Nephron (organoid): ENCODE data around the gene ZBTB2.
"Not testable (repeated sequence)": the region's sequence is repeated elsewhere in the genome, so short reads cannot be mapped to it uniquely, and the experiment has no call there.

Experiments
- H3K27ac Mint-ChIP-seq, 3 experiments: 2 replicates each; pipeline ENCODE4 v1.8.0; 2020; ENCODE audit warnings: mixed read lengths in 3 of 3, mild to moderate bottlenecking in 2 of 3, moderate library complexity in 1 of 3
- H3K27me3 Mint-ChIP-seq: 2 replicates; pipeline ENCODE4 v1.8.0; 2021; ENCODE audit warnings: low read depth, mild to moderate bottlenecking, moderate library complexity, mixed read lengths
- H3K36me3 Mint-ChIP-seq: 2 replicates; pipeline ENCODE4 v1.8.0; 2020; ENCODE audit warnings: low read depth, mixed read lengths
- H3K4me1 Mint-ChIP-seq: 2 replicates; pipeline ENCODE4 v1.8.0; 2020; ENCODE audit warnings: mixed read lengths
- H3K4me3 Mint-ChIP-seq, 3 experiments: 2 replicates each; pipeline ENCODE4 v1.8.0; 2020; ENCODE audit warnings: mild to moderate bottlenecking in 3 of 3, mixed read lengths in 3 of 3, moderate library complexity in 2 of 3
- H3K9me3 Mint-ChIP-seq: 2 replicates; pipeline ENCODE4 v1.8.0; 2020; ENCODE audit warnings: mixed read lengths
- CTCF ChIP-seq, 3 experiments: fragments of 200-600 bp; sonication (generic); IDR thresholded peaks; one replicate each; pipeline ENCODE4 v1.5.0; 2021; ENCODE audit warnings: antibody characterized with exemption in 3 of 3; ENCODE audit not compliant: unreplicated experiment in 3 of 3

ZBTB2 gene

GRCh38 chr6:151352410-151353396 is 38.7 kb downstream of the ZBTB2 start:
- H3K27me3 Mint-ChIP-seq, result no peaks in the 10 kb centered on the region
- TF ChIP-seq CTCF (IDR thresholded peaks at IDR 0.05; ENCODE audit: unreplicated experiment in 3 of 3), result no peak
- H3K4me1 Mint-ChIP-seq, result peaks cover 7% of the 10 kb centered on the region
- no peaks in the 10 kb centered on the region for H3K9me3 Mint-ChIP-seq
- H3K4me3 Mint-ChIP-seq, result no peak overlapping the region
- peaks cover 5% of the 10 kb centered on the region for H3K36me3 Mint-ChIP-seq
- H3K27ac Mint-ChIP-seq, result no peak overlapping the region

- Mint-ChIP-seq H3K4me3 (no peak overlapping the region), H3K27me3 (no peaks in the 10 kb centered on the region), H3K36me3 (peaks cover 6% of the 10 kb centered on the region), H3K9me3 (no peaks in the 10 kb centered on the region), H3K27ac (no peak overlapping the region), H3K4me1 (peaks cover 7% of the 10 kb centered on the region)
- TF ChIP-seq CTCF (IDR thresholded peaks at IDR 0.05; ENCODE audit: unreplicated experiment in 3 of 3), result no peak
These were observed 39.6 kb downstream of the ZBTB2 start for GRCh38 chr6:151351731-151352130.

GRCh38 chr6:151351146-151351700 is 40.1 kb downstream of the ZBTB2 start:
- H3K9me3 Mint-ChIP-seq, result no peaks in the 10 kb centered on the region
- peaks cover 8% of the 10 kb centered on the region for H3K36me3 Mint-ChIP-seq
- no peak for TF ChIP-seq CTCF (IDR thresholded peaks at IDR 0.05; ENCODE audit: unreplicated experiment in 3 of 3)
- no peaks in the 10 kb centered on the region for H3K27me3 Mint-ChIP-seq
- no peak overlapping the region for H3K4me3 Mint-ChIP-seq
- peaks cover 8% of the 10 kb centered on the region for H3K4me1 Mint-ChIP-seq
- no peak overlapping the region for H3K27ac Mint-ChIP-seq

- Mint-ChIP-seq H3K4me3 (no peak overlapping the region), H3K9me3 (no peaks in the 10 kb centered on the region), H3K4me1 (peaks cover 14% of the 10 kb centered on the region), H3K36me3 (peaks cover 14% of the 10 kb centered on the region), H3K27ac (no peak overlapping the region), H3K27me3 (no peaks in the 10 kb centered on the region)
- no peak for TF ChIP-seq CTCF (IDR thresholded peaks at IDR 0.05; ENCODE audit: unreplicated experiment in 3 of 3)
These were observed 40.8 kb downstream of the ZBTB2 start for GRCh38 chr6:151350442-151351145.

GRCh38 chr6:151349651-151350270 is 41.6 kb downstream of the ZBTB2 start:
- TF ChIP-seq CTCF (IDR thresholded peaks at IDR 0.05; ENCODE audit: unreplicated experiment in 3 of 3), result no peak
- Mint-ChIP-seq H3K27ac (no peak overlapping the region), H3K36me3 (peaks cover 15% of the 10 kb centered on the region), H3K27me3 (no peaks in the 10 kb centered on the region), H3K9me3 (no peaks in the 10 kb centered on the region), H3K4me3 (no peak overlapping the region), H3K4me1 (peaks cover 14% of the 10 kb centered on the region)

GRCh38 chr6:151342750-151343149 is 48.6 kb downstream of the ZBTB2 start:
- peaks cover 50% of the 10 kb centered on the region for H3K36me3 Mint-ChIP-seq
- not testable (repeated sequence) for H3K27me3 Mint-ChIP-seq, H3K9me3 Mint-ChIP-seq, H3K27ac Mint-ChIP-seq, H3K4me3 Mint-ChIP-seq
- H3K4me1 Mint-ChIP-seq, result peaks cover 28% of the 10 kb centered on the region
